K562 (cell line): Measurements from ENCODE around the gene IL12RB1. TPM values are rescaled to one million over a fixed set of nuclear protein-coding genes. Genes with fewer than 3 reads are reported as not detected.

Experiments
- CREM ChIP-seq: IDR thresholded peaks from 2 replicates; pipeline ENCODE4 v1.6.1; 2014; ENCODE audit warnings: antibody characterized with exemption, low read depth
- DPF2 ChIP-seq: fragments of 450-650 bp; IDR thresholded peaks from 2 replicates; pipeline ENCODE4 v1.6.1; 2016
- ETS2 ChIP-seq: IDR thresholded peaks from 2 replicates; pipeline ENCODE4 v1.6.1; 2016; ENCODE audit warnings: borderline replicate concordance, missing genetic modification characterization, mild to moderate bottlenecking, moderate library complexity, missing compliant biosample characterization; ENCODE audit not compliant: poor library complexity, severe bottlenecking
- MITF ChIP-seq: IDR thresholded peaks from 2 replicates; pipeline ENCODE4 v1.6.1; 2014; ENCODE audit warnings: antibody characterized with exemption
- MYC ChIP-seq, 2 experiments: fragments of 250-450 bp in 1 of 2; sonication (Bioruptor Pico) in 1 of 2; IDR thresholded peaks; 2 replicates each; pipeline versions ENCODE4 v1.5.1 to v1.6.1; 2012 to 2021; ENCODE audit warnings: low read depth in 2 of 2, borderline replicate concordance in 1 of 2, improper control_type of control experiment in 1 of 2, low read length in 1 of 2, mild to moderate bottlenecking in 1 of 2, moderate library complexity in 1 of 2
- NEUROD1 ChIP-seq: fragments of 150-350 bp; IDR thresholded peaks from 2 replicates; pipeline ENCODE4 v1.6.1; 2014; ENCODE audit warnings: borderline replicate concordance, low read length, low read depth; ENCODE audit not compliant: partially characterized antibody
- REST ChIP-seq, 2 experiments: fragments of 450-650 bp; formaldehyde crosslinking in 1 of 2; IDR thresholded peaks; 2 replicates each; pipeline versions ENCODE4 v1.4.0 to v1.6.1; 2014 to 2020; ENCODE audit warnings: mild to moderate bottlenecking in 2 of 2, borderline replicate concordance in 1 of 2, low read depth in 1 of 2
- ZNF174 ChIP-seq: fragments of 250-450 bp; sonication (Bioruptor Pico); IDR thresholded peaks from 2 replicates; pipeline ENCODE4 v1.4.0; 2020; ENCODE audit warnings: mild to moderate bottlenecking
- polyA plus RNA-seq, 8 experiments: library from polyadenylated mRNA; depleted of rRNA in 4 of 8; stranded (reverse) in 5 of 8; unstranded in 3 of 8; fragments of >200 nt; fragmentation: Nextera tagmentation in 2 of 8; fragmentation: Illumina TruSeq in 1 of 8; extraction: Ambion mirVana in 2 of 8; extraction: Trizol in 1 of 8; gene quantifications; 2 replicates each; pipeline versions ENCODE4 v1.2.1 to v1.2.3, GENCODE V29; 2011 to 2014; ENCODE audit warnings: inconsistent platforms in 1 of 8, missing spikeins in 1 of 8
- total RNA-seq, 7 experiments: library from RNA; depleted of rRNA in 6 of 7; stranded (reverse); fragments of >200 nt in 6 of 7; fragmentation: Illumina TruSeq in 2 of 7; extraction: Trizol in 2 of 7; gene quantifications; 2 replicates each; pipeline versions ENCODE4 v1.2.1 to v1.2.3, GENCODE V29; 2011 to 2021; ENCODE audit warnings: low replicate concordance in 1 of 7
- TF ChIP-seq, protein P1 (sequence below): sonication (generic); formaldehyde crosslinking; IDR thresholded peaks from 2 replicates; pipeline ENCODE4 v1.8.1; 2023; ENCODE audit warnings: mild to moderate bottlenecking, missing genetic modification reagents
- TF ChIP-seq, protein P2 (sequence below), 3 experiments: fragments of 200-800 bp in 1 of 3; sonication (Bioruptor generic) in 1 of 3; sonication (generic) in 1 of 3; formaldehyde crosslinking in 1 of 3; IDR thresholded peaks; 2 replicates each; pipeline versions ENCODE4 v1.6.1 to v1.8.0; 2016 to 2022; ENCODE audit warnings: mild to moderate bottlenecking in 2 of 3, missing compliant biosample characterization in 2 of 3, missing genetic modification characterization in 2 of 3, missing genetic modification reagents in 1 of 3

The IL12RB1 gene
- total and polyA plus RNA-seq, 9 of the 15 experiments (the other 6 are each of a cell fraction or from before 2014, with no cell fraction given), result 0.04 to 0.07 (median 0.06) TPM; not detected in 5

DNA sequence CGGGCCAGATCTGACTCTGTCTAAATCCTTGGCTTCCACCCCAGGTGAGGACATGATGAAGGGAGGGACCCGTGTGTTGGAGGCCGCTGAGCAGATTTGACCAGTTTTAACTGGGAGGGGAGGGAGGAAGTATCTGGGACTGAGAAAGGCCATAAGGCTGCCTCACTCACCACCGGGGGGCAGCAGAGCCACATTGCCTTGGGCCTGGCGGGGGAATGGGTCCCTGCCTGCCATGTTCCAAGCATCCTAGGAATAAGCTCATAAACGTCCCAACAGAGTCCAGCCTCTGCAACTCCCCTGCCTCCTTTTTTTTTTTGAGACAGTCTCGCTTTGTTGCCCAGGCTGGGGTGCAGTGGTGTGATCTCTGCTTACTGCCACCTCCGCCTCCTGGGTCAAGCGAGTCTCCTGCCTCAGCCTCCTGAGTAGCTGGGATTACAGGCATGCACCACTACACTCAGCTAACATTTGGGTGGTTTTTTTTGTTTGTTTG lies 26.3 kb upstream of the IL12RB1 start (continued):
- TF ChIP-seq MITF (no peak), MYC (IDR thresholded peaks at IDR 0.05; ENCODE audit: low read depth, low read length) (peak; percentile 51; the same call in 1 of the 2 replicates), MYC (CRISPR knock-in tag; IDR thresholded peaks at IDR 0.05; ENCODE audit: borderline replicate concordance, low read depth) (no peak), REST (IDR thresholded peaks at IDR 0.05; ENCODE audit: borderline replicate concordance) (peak; percentile 99), REST (CRISPR knock-in tag; IDR thresholded peaks at IDR 0.05; ENCODE audit: low read depth) (no peak), NEUROD1 (peak; percentile 33), CREM (0 out of 2 replicates have a peak, but pooled peaks have one; percentile 9), DPF2 (no peak), ETS2 (tag) (no peak), ZNF174 (CRISPR knock-in tag) (no peak)
- TF ChIP-seq, protein P1, sequence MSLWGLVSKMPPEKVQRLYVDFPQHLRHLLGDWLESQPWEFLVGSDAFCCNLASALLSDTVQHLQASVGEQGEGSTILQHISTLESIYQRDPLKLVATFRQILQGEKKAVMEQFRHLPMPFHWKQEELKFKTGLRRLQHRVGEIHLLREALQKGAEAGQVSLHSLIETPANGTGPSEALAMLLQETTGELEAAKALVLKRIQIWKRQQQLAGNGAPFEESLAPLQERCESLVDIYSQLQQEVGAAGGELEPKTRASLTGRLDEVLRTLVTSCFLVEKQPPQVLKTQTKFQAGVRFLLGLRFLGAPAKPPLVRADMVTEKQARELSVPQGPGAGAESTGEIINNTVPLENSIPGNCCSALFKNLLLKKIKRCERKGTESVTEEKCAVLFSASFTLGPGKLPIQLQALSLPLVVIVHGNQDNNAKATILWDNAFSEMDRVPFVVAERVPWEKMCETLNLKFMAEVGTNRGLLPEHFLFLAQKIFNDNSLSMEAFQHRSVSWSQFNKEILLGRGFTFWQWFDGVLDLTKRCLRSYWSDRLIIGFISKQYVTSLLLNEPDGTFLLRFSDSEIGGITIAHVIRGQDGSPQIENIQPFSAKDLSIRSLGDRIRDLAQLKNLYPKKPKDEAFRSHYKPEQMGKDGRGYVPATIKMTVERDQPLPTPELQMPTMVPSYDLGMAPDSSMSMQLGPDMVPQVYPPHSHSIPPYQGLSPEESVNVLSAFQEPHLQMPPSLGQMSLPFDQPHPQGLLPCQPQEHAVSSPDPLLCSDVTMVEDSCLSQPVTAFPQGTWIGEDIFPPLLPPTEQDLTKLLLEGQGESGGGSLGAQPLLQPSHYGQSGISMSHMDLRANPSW (CRISPR knock-in tag), result no peak
- TF ChIP-seq, protein P2, sequence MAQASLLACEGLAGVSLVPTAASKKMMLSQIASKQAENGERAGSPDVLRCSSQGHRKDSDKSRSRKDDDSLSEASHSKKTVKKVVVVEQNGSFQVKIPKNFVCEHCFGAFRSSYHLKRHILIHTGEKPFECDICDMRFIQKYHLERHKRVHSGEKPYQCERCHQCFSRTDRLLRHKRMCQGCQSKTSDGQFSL (CRISPR knock-in tag; IDR thresholded peaks at IDR 0.05), result 0 out of 2 replicates have a peak, but pooled peaks have one; percentile 41
- TF ChIP-seq, protein P2 (tag; IDR thresholded peaks at IDR 0.05), result no peak
